HG03097 (cell line): ENCODE results near the gene JARID2.

Source experiments
- ATAC-seq: cut with Tn5 transposase; IDR thresholded peaks from one replicate; pipeline ENCODE4 v1.9.1; 2021; ENCODE audit not compliant: unreplicated experiment, low FRiP score

The JARID2 gene

DNA sequence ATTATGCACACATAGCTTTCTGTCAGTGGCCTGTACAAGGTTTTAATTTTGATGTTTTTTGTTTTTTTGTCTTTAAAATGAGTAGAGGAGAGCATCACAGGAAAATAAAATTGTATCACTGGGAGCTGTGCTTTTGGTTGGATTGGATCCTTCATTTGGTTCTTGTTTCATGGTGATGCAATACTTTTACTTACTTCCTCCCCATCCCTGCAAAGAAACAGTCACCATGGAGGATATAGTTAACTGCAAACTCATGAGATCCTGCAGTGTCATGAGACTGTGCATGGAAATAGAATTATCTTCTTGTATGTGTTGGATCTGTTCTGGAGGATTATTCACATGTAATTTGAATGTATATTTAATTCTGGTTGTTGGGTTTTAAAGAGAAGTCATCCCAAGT, 122.3 kb downstream of the JARID2 start:
- ATAC-seq: no peak

DNA sequence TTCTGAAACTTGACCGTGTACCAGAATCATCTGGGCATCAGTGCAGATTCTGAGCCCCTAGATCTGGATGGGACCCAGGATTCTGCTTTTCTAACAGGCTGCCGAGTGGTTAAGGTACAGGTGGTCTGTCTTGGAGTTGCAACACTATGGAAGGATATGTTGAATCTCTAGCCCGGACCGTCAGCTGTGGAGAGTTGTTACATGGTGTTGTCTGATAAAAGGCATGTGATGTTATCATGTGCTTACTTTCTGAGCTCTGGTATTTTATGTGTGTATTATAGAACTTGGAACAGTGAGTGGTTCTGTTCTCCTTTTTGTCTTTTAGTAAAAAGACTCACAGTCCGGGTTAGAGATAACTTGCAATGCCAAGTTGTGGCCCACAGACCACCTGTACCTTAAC, 123.0 kb downstream of the JARID2 start:
- ATAC-seq: no peak

DNA sequence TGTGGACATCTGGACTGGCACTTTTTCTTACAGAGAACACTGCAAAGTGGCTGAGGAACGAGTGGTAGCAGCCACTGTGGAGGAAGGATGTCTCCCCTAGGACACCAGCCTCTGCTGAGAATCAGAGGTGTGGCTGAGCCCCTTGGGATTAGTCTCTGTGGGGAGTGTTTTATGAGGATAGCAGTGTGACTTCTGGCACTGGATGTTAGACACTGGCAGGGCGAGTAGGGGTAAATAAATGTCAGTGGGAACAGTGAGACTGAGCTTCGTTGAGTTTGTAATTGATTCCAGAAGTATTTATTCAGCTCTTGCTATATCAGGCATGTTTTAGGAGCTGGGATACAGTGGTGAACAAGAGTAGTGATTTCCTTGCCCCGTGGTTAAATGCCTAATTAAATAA, 124.0 kb downstream of the JARID2 start:
- ATAC-seq: no peak

DNA sequence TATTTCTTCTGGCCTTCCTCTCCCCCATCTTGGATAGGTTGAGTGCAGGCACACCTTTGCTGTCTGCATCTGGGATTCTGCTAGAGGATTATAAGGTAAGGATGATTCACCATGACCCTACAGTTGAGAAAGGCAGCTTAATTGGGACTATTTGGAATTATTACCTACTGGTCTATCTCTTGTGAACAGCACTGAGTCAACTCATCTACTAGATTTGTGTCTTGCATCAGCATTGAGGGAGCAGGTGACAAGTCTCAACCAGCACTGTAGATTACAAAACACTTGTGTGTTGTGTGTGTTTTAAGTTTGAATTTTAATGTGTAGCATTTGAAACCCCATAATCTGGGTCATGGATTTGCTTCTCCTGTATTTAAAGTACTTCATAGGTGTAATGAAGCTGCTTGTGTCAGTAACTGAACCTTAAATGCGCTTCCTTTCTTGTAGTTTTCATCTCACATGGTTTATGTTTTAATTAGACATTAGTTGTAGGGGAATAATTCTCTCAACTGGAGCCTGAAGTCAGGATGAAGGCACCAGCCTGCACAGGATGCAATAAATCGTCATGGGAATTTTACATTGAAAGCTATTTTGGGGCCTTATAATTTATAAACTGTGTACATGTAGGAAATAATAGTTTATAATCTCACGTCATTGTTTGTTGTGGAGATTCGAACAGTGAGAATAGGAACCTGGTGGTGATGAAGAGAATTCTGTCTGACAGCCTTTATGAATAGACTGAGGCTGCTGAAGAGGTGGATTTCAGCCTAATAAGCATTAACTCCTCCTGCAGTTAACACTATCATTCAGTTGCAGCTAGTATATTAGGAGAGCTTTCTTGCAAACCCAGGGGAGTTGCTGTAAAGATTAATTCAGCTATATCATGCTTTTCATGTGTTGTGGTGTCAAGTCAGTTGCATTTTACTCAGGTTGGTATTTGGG, 125.1 kb downstream of the JARID2 start:
- no peak for ATAC-seq

DNA sequence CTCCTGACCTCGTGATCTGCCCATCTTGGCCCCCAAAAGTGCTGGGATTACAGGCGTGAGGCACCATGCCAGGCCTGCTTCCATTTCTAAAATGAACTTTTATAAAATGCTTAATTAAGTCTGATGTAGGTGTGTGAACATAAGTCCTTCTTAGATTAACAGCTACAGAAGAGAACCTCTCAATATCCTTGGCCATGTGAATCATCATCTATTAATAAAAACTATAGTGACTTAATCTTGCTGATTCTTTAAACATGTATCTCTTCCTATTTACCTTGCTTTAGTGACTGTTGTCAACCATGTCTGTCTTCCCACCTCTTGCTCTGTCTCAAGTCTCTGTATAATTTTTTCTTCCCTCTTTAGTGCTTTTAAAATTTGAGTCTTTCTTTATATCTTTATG, 127.1 kb downstream of the JARID2 start:
- ATAC-seq: no peak

DNA sequence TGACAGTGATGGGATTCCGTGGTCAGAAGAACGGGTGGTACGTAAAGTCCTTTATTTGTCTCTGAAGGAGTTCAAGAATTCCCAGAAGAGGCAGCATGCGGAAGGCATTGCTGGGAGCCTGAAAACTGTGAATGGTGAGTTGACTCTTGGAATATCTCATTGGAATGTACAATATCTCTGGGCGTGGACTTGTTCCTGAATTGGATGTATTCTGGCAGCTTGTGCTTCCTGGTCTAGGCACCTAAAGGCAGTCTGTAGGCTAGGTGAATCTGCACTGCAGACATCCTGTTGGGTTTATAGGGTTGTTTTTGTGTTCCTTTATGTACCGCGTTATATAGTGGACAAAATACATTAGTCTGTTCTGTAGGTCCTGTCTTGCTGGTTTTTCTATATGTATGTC, 128.2 kb downstream of the JARID2 start:
- no peak for ATAC-seq

DNA sequence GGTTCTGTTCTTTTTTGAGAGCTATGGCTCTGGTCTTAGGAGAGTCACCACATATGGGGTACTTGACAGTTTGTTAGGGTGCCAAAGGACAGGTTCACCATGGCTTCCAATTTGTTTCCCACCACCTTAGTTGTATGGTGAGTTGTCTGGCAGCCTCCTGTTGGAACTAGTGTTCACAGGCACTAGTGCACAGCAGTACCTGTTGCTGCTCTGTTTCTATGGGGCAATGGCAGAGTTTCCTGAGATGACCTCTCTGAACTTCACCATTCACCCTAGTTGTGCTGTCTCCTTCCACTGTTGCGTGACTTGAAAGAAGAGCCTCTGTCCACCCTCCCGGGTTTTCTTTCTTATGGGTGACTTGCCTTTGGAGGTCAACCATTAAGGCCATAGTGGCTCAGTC, 129.1 kb downstream of the JARID2 start:
- ATAC-seq: no peak

DNA sequence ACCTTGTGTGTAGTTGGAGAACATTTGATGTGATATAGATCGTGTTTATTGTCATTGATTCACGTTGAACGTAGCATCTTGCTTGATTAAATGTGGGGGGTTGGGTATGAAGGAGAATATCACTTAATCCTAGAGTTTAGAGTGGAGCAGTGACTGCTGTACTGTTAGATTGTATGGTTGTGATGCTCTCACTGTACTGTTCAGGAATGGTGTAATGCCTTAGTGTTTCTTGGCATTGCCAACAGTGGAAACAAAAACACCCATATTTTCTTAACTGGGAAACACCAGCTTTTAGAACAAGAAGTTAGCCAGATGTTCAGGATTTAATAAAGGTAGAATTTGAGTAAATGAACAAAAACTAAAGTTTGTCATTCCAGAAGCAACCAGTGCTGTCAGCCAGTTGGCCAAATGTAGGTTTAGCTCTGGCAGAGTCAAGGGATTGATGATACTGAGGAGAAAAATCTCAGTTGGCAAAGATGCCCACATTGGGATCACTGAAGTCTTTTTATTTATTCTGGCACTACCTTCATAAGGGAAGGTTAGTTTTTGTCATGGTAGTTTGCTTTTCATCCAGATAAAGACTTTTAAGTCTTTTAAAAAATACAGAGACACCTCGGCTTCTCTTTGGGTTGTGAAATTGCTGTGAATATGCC, 129.9 kb downstream of the JARID2 start:
- ATAC-seq: no peak

DNA sequence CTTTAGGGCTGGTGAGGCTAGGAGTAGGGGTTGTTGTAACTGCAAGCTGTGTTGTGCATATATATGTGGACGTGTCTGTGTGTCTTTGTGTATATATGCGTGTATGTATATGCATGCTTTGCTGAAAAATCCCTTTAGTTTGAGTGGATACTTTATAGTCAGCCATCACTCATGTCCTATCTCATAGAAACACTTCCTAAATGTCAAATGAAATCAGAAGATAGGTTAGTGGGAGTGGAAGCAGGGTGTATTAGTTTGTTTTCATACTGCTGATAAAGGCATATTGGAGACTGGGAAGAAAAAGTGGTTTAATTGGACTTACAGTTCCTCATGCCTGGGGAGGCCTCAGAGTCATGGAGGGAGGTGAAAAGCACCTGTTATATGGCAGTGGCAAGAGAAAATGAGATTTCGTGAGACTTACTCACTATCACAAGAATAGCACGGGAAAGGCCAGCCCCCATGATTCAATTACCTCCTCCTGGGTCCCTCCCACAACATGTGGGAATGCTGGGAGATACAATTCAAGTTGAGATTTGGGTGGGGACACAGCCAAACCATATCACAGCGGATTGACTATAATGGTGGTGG, 131.1 kb downstream of the JARID2 start:
- no peak for ATAC-seq

DNA sequence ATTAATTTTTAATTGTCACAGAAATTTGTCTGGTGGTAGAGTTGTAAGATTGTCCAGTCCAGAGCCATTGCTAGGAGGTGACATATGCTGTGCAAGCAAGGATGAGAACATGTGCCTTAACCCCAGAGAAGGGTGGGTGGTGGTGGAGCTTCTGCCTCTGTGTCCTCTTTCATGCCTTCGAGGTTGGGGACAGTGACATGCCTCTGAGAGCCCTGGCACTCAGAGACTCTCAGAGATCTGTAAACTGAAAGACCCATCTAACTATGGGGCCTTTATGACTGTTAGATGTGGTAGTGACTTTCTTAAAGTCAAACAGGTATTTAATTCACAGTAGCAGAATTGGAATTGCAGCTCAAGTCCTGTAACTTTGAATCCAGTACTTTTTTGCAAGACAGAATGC, 132.4 kb downstream of the JARID2 start:
- ATAC-seq: no peak

DNA sequence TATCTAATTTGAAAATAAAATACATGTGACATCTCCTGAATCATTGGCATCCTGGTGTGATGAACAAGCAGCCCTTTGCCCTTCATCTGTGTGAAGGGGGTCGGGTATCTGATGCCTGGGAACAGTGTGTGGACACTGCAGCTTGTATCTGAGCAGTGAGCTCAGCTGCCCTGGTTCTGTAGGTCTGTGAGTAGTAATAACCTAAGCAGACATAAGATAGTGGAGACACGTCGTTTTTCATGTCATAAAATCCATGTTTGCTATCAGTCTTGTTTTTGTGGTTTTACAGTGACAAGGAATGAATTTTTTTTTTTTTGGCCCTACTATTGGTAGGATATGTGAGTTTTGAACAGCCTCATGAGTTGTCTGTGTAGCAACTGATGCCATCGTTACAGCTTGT, 133.0 kb downstream of the JARID2 start:
- ATAC-seq: no peak

DNA sequence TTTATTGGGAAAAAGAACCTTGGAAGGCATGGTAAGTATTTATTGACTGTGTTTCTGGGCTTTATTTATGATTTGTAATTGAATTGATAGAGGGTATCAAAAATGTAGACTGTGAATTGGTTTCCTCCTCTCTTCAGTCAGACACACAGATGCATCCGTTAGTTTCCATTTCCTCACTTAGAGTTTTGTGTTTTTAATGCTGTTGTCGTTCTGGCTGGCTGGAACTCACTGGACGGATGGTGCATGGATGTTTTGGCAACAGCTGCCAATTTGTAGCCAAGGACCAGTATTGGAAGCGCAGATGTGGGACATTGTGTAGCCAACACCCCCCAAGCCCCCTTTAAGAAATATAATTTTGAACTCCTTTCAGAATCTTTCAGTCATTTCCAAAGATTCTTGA, 134.5 kb downstream of the JARID2 start:
- ATAC-seq: no peak

DNA sequence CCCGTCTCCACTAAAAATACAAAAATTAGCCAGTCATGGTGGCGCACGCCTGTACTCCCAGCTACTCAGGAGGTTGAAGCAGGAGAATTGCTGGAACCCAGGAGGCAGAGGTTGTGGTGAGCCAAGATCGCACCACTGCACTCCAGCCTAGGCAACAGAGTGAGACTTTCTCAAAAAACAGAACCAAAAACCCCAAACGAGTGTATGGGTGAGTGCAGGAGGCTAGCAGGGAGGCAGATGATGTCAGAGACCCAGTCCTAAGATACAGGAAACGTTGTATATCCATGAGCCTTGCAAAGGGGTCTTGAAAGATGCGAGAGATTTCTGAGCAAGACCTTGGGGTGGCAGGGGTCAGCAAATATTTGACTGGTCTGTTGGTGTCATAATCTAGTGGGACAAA, 136.2 kb downstream of the JARID2 start:
- ATAC-seq: no peak

DNA sequence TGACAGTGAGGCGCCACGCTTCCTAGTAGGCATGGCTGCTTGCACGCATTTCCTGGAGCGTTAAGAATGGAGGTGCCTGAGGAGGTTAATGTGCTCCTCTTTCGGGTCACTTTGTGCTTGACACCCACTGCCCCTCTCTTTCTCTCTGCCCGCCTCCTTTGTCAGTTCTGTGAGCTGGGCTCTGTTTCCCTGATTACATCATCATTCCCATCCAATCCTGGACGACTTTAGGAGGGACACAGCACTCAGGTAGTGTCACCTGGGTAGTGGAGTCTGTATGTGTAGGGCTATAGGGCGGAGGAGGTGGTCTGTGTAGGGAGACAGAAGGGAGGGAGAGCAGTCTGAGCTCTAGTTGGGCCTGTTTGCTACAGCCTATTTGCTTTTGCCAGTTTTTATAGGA, 136.8 kb downstream of the JARID2 start:
- ATAC-seq: no peak

DNA sequence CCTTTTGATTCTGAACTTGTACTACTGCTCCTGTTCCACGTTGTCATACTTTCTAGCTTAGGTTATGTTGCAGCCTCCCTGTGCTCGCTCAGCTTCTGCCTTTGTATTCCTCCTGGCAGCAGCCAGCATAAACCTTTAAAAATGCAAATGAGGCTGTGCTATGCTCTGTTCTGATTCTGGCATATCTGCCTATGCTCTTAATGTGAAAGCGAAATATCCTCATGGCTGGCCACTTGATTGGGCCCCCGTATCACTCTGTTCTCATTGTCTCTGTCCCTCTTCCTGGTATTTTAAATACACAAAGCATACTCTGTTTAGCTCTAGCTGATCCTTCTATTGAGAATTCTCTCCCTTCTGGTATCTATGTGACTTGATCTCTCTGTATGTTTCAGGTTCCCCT, 139.0 kb downstream of the JARID2 start:
- no peak for ATAC-seq

DNA sequence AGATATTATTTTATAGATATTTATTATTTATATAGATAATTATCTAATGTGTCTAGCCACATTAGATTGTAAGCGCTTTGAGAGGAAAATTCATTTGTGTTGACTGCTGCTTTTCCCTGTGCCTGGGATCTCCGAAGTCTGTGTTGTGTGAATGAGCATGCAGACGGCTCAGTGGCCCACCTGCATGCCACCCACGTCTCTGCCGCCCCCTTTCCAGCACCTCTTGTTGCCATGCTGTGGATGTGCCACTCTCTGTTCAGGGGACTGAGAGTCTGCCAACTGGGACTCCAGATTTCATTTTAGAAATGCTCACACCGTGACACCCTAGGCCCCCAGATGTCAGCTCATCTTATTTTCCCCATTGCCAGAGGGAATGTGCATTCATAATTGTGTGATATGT, 139.7 kb downstream of the JARID2 start:
- no peak for ATAC-seq

DNA sequence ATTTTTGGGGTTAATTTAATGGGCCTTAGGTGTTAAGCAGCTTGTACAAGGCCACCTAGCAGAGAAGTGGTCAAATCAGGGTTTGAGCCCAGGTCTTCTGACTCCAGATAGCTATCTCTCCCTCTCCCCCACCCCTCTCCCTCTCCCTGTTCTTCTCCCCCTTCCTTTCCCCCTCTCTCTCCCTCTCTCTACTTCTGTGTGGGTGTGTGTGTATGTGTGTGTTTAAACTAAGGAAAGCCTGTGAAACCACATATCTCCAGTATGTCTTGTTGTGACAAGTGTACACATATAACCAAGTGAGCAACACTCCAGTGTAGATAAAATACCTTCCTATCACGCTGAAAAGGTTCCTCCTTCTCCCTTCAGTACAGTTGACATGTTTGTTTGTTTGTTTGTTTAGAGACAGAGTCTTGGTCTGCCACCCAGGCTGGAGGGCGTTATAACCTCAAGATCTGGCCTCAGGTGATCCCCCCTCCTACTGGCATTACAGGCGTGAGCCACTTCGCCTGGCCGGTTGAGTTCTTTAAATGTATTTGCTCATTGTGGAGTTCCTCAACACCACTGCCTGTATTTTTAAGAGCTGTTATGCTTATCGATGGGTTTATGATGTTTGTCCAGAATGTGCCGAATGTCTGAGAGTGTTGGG, 140.4 kb downstream of the JARID2 start:
- no peak for ATAC-seq

DNA sequence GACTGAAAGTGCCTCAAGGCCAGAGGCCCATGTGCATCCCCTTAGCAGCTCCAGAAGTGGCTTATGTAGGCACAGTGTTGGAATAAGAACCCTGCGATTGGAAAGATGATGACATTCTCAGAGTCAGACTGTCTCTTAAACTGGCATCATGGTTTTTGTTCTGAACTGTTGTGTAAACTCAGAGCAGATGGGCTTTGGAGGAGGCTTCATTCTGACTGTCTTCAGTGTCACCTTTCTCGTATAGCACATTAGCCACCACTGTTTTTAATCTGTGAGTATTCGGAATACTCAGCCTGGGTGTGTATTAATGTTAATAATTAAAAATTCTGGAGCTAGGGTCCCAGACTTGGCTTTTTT, 140.9 kb downstream of the JARID2 start:
- ATAC-seq: no peak

DNA sequence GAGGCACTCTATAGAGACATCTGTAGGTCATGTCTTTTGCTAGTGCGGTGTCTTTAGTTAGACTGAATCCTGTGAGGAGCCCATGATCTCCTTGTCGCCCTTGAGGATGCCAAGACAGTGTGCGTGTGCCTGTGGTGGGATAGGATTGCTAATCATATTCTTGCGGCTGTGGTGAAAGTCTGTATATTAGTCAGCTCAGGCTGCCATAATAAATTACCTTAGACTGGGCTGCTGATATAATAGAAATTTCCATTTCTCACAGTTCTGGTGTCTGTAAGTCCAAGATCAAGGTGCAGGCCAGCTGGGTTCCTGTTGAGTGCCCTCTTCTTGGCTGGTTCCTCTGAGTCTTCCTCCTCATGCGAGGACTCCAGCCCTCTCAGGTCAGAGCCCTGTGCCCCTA, 141.2 kb downstream of the JARID2 start:
- no peak for ATAC-seq

DNA sequence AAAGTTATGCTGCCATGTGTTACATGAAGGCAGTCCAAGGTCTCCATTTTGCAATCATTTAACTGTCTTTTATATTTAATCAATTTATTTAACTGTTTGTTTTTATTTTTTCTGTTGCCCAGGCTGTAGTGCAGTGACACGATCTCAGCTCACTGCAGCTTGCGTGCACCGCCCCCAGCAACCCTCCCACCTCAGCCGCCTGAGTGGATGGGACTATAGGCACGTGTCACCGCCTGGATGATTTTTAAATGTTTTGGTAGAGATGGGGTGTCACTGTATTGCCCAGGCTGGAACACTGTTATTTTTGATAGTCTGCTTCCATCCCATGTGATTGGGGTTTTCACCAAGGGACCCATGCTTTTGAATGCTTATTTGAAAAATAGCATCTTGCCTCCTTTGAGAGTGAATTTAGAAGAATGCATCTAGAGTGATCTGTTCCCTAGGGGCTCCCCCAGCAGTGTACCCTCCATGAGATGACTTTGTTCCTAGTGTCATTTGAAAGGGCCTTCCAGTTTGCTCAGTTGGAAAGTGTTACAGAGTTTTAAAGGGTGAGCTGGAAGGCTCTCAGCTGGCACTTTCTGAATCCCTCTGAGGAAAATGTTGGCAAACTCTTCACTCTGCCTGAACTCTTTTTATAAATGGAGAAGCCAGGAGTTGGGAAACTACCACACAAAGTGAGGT, 143.4 kb downstream of the JARID2 start:
- no peak for ATAC-seq
